BE2C (cell line): Measurements from ENCODE around the gene NMRK2.
A peak's percentile ranks its signal among the peaks of the same experiment; 100 is the strongest.

Experiments
- DNase-seq: peaks from one replicate; pipeline ENCODE4 v3.0.0-alpha.2; 2020
- H3K27me3 ChIP-seq: fragments of 250-450 bp; sonication (Bioruptor Pico); 2 replicates; pipeline ENCODE4 v1.5.1; 2020; ENCODE audit warnings: mild to moderate bottlenecking
- H3K36me3 ChIP-seq: fragments of 250-450 bp; sonication (Bioruptor Pico); 2 replicates; pipeline ENCODE4 v1.5.1; 2020; ENCODE audit warnings: mild to moderate bottlenecking
- H3K4me1 ChIP-seq: fragments of 250-450 bp; sonication (Bioruptor Pico); 2 replicates; pipeline ENCODE4 v1.5.1; 2020
- H3K4me3 ChIP-seq: 2 replicates; pipeline ENCODE4 v1.5.1; 2011; ENCODE audit warnings: low read depth, low read length
- H3K9me3 ChIP-seq: fragments of 250-450 bp; sonication (Bioruptor Pico); 2 replicates; pipeline ENCODE4 v1.5.1; 2020
- CTCF ChIP-seq: IDR thresholded peaks from 2 replicates; pipeline ENCODE4 v1.5.1; 2012; ENCODE audit warnings: mild to moderate bottlenecking, low read depth, low read length

NMRK2 gene

GRCh38 chr19:3980353-3981251, 47.7 kb downstream of the NMRK2 start:
- H3K9me3 ChIP-seq, result no peaks in the 10 kb centered on the region
- DNase-seq, result no peak
- no peak overlapping the region for H3K4me3 ChIP-seq
- H3K36me3 ChIP-seq, result peaks cover 96% of the 10 kb centered on the region
- H3K4me1 ChIP-seq, result peaks cover 25% of the 10 kb centered on the region
- TF ChIP-seq CTCF, result no peak
- H3K27me3 ChIP-seq, result no peaks in the 10 kb centered on the region

DNA sequence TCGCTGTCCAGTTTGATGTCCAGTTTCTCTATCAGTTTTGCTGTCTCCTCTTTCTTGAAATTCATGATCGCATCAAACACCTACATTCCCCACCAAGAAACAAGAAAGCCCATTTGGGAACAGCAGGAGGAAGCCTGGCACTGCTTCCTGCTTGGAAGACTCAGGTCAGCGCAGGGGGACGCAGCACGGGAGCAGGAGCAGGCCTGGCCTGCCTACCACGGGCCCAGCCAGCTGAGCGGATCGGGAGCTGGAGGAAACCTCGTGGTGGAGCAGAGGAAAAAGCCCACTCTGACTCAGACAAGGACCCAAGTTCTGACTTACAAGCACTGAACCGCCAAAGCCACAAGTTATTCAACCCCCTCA, 48.5 kb downstream of the NMRK2 start:
- Histone ChIP-seq H3K27me3 (no peaks in the 10 kb centered on the region), H3K9me3 (no peaks in the 10 kb centered on the region), H3K36me3 (peaks cover 88% of the 10 kb centered on the region), H3K4me1 (peaks cover 29% of the 10 kb centered on the region), H3K4me3 (peak overlapping the region; percentile 6; the same call in 1 of the 2 replicates)
- TF ChIP-seq CTCF, result no peak
- DNase-seq, result no peak

GRCh38 chr19:3981736-3982681, 49.1 kb downstream of the NMRK2 start:
- H3K27me3 ChIP-seq, result no peaks in the 10 kb centered on the region
- DNase-seq, result no peak
- H3K4me3 ChIP-seq, result peak overlapping the region; percentile 100
- peaks cover 27% of the 10 kb centered on the region for H3K4me1 ChIP-seq
- H3K9me3 ChIP-seq, result no peaks in the 10 kb centered on the region
- H3K36me3 ChIP-seq, result peaks cover 82% of the 10 kb centered on the region
- TF ChIP-seq CTCF, result no peak

DNA sequence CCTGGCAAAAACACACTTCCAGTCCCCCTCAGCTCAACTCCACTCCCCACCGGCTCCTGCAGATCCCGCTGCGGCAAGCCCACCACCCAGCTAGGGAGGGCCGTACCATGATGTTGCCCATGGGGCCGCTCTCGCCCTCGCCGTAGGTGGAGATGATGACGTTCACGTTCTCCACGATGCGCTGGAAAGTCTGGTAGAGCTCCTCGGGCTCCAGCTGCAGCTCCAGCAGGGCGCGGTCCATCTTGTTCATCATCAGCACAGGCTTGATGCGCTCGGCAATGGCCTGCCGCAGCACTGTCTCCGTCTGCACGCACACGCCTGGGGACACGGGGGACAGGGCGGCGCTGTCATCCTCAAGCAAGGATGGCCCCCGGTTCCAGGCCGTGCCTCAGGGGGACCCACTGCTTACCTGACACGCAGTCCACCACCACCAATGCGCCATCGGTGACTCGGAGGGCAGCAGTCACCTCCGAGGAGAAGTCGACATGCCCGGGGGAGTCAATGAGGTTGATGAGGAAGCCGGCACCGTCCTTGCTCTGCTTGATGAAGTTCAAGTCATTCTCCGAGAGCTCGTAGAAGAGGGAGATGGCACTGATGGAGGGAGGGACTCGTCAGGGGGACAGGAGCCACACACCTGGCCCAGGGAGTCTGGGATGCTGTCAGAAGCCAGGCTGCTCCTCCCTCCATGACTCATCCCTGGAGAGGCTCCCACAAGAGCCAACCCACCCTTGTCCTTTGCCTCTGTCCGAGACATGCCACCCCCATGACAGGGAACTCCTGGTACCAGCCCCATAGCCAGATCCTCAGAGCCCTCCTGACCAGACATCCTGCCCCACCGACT, 50.1 kb downstream of the NMRK2 start:
- DNase-seq, result no peak
- Histone ChIP-seq H3K9me3 (no peaks in the 10 kb centered on the region), H3K27me3 (no peaks in the 10 kb centered on the region), H3K36me3 (peaks cover 73% of the 10 kb centered on the region), H3K4me3 (peak overlapping the region; percentile 100), H3K4me1 (peaks cover 23% of the 10 kb centered on the region)
- no peak for TF ChIP-seq CTCF

GRCh38 chr19:3983542-3983914, 50.7 kb downstream of the NMRK2 start:
- Histone ChIP-seq H3K9me3 (no peaks in the 10 kb centered on the region), H3K36me3 (peaks cover 67% of the 10 kb centered on the region), H3K4me1 (peaks cover 23% of the 10 kb centered on the region), H3K27me3 (no peaks in the 10 kb centered on the region), H3K4me3 (peak overlapping the region; percentile 100)
- no peak for DNase-seq
- TF ChIP-seq CTCF, result no peak
